Suprapubic skin (tissue), 4 donors: ENCODE results near the gene ERO1B. TPM values are rescaled to one million over a fixed set of nuclear protein-coding genes. Genes with fewer than 3 reads are reported as not detected.
A peak's percentile ranks its signal among the peaks of the same experiment; 100 is the strongest.

Source experiments
- DNase-seq, 2 donors: peaks; one replicate each; pipeline ENCODE4 v3.0.0-alpha.2; 2019; ENCODE audit warnings: low spot score in 2 of 2
- H3K27ac ChIP-seq: fragments of 200-600 bp; sonication (generic); one replicate; pipeline ENCODE4 v1.5.1; 2019
- H3K27me3 ChIP-seq: fragments of 200-600 bp; sonication (generic); one replicate; pipeline ENCODE4 v1.5.1; 2019
- H3K36me3 ChIP-seq: fragments of 200-600 bp; sonication (generic); one replicate; pipeline ENCODE4 v1.5.1; 2019
- H3K4me1 ChIP-seq: fragments of 200-600 bp; sonication (generic); one replicate; pipeline ENCODE4 v1.5.1; 2019
- H3K4me3 ChIP-seq: fragments of 200-600 bp; sonication (generic); one replicate; pipeline ENCODE4 v1.5.1; 2019; ENCODE audit warnings: mild to moderate bottlenecking
- H3K9me3 ChIP-seq: fragments of 200-600 bp; sonication (generic); one replicate; pipeline ENCODE4 v1.5.1; 2019
- EP300 ChIP-seq: sonication (generic); formaldehyde crosslinking; IDR thresholded peaks from one replicate; pipeline ENCODE4 v1.6.1; 2017; ENCODE audit warnings: antibody characterized with exemption
- POLR2A ChIP-seq, 2 donors: fragments of 450-650 bp; IDR thresholded peaks; one replicate each; pipeline ENCODE4 v1.6.1; 2017; ENCODE audit warnings: antibody characterized with exemption in 2 of 2, mild to moderate bottlenecking in 2 of 2, moderate library complexity in 2 of 2
- POLR2AphosphoS5 ChIP-seq, 3 donors: sonication (generic); formaldehyde crosslinking; IDR thresholded peaks; one replicate each; pipeline ENCODE4 v1.6.1; 2017; ENCODE audit warnings: antibody characterized with exemption in 3 of 3
- WGBS: methylation state at CpG from one replicate; pipeline ENCODE4 v1.1.5; 2018; 5-methylcytosine and 5-hydroxymethylcytosine counted together
- total RNA-seq, 4 donors: library from RNA; depleted of rRNA; stranded (reverse); fragments of >200 nt; gene quantifications; one replicate each; pipeline ENCODE4 v1.1.0, GENCODE V29; 2016
- TF ChIP-seq, protein P1 (sequence below), 2 donors: fragments of 200-600 bp in 1 of 2; fragments of 450-650 bp in 1 of 2; sonication (generic) in 1 of 2; IDR thresholded peaks; one replicate each; pipeline ENCODE4 v1.5.1; 2016 to 2019; ENCODE audit warnings: antibody characterized with exemption in 2 of 2, mild to moderate bottlenecking in 1 of 2, moderate library complexity in 1 of 2

ERO1B gene
- total RNA-seq, 4 donors from 2014 or later: 2.9 to 11.7 (median 4.2) TPM

- WGBS: 88% methylated on average over 12 of the region's 12 CpGs
- no peak for DNase-seq
- no peak overlapping the region for H3K27ac ChIP-seq
- TF ChIP-seq POLR2AphosphoS5 (IDR thresholded peaks at IDR 0.05) (no peak), EP300 (no peak), POLR2A (IDR thresholded peaks at IDR 0.05) (no peak)
- TF ChIP-seq, protein P1, sequence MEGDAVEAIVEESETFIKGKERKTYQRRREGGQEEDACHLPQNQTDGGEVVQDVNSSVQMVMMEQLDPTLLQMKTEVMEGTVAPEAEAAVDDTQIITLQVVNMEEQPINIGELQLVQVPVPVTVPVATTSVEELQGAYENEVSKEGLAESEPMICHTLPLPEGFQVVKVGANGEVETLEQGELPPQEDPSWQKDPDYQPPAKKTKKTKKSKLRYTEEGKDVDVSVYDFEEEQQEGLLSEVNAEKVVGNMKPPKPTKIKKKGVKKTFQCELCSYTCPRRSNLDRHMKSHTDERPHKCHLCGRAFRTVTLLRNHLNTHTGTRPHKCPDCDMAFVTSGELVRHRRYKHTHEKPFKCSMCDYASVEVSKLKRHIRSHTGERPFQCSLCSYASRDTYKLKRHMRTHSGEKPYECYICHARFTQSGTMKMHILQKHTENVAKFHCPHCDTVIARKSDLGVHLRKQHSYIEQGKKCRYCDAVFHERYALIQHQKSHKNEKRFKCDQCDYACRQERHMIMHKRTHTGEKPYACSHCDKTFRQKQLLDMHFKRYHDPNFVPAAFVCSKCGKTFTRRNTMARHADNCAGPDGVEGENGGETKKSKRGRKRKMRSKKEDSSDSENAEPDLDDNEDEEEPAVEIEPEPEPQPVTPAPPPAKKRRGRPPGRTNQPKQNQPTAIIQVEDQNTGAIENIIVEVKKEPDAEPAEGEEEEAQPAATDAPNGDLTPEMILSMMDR (IDR thresholded peaks at IDR 0.05): no peak
- H3K4me1 ChIP-seq: peaks cover 4% of the 10 kb centered on the region
- H3K36me3 ChIP-seq: no peaks in the 10 kb centered on the region
- no peak overlapping the region for H3K4me3 ChIP-seq
- peaks cover 5% of the 10 kb centered on the region for H3K27me3 ChIP-seq
- H3K9me3 ChIP-seq: no peaks in the 10 kb centered on the region
Measured at GRCh38 chr1:236287356-236287755, 5.6 kb upstream of the ERO1B start.

DNA sequence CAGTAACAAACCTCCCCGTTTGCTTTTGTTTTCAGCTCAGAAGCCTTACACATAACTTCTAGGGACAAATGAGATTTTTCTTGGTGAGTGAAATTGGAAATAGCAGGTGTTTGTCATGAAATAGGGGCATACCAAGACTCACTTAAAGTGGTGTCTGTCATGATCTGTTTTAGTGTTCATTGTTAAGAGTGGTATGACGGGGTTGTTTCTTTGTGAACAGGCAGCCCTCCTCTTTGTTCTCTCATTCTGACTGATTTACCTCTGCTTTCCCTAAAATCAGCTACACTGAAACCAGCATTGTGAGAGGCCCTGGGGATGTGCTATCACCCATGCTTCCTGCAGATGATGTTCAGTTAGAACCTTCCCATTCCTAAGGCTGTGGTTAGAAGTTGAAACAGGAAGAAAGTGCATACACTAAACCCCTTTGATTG is 2.5 kb upstream of the ERO1B start:
- H3K27me3 ChIP-seq: peaks cover 5% of the 10 kb centered on the region
- no peaks in the 10 kb centered on the region for H3K36me3 ChIP-seq
- no peaks in the 10 kb centered on the region for H3K9me3 ChIP-seq
- 72% methylated on average over 2 of the region's 2 CpGs for WGBS
- H3K4me3 ChIP-seq: no peak overlapping the region
- DNase-seq: no peak
- peaks cover 15% of the 10 kb centered on the region for H3K4me1 ChIP-seq
- TF ChIP-seq POLR2AphosphoS5 (IDR thresholded peaks at IDR 0.05): no peak
- TF ChIP-seq, protein P1 (IDR thresholded peaks at IDR 0.05): no peak
- no peak for TF ChIP-seq POLR2A (IDR thresholded peaks at IDR 0.05)
- no peak for TF ChIP-seq EP300
- H3K27ac ChIP-seq: no peak overlapping the region

DNA sequence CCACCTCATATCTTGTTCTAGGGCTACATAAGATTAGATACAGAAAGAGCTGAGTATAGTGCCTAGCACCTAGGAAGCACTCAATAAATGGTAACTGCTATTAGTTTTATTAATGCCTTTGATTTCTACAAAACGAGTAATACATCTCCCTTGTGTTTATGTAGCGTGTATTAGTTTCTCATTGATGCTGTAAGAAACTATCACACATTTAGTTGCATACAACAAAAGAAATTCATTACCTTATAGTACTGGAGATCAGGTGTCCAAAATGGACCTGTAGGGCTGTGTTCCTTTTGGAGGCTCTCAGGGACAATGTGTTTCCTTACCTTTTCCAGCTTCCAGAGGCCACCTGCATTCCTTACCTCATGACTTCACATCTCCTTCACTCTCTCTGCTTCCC is 961 bp upstream of the ERO1B start:
- WGBS: 59% methylated on average over 2 of the region's 2 CpGs
- H3K9me3 ChIP-seq: no peaks in the 10 kb centered on the region
- H3K4me3 ChIP-seq: peak overlapping the region; percentile 90
- H3K27ac ChIP-seq: no peak overlapping the region
- DNase-seq: no peak
- H3K4me1 ChIP-seq: peaks cover 15% of the 10 kb centered on the region
- H3K36me3 ChIP-seq: no peaks in the 10 kb centered on the region
- TF ChIP-seq POLR2AphosphoS5 (IDR thresholded peaks at IDR 0.05) (no peak), EP300 (no peak), POLR2A (IDR thresholded peaks at IDR 0.05) (no peak)
- TF ChIP-seq, protein P1 (IDR thresholded peaks at IDR 0.05): no peak
- H3K27me3 ChIP-seq: peaks cover 5% of the 10 kb centered on the region

- peak overlapping the region; percentile 90 for H3K4me3 ChIP-seq
- 10% methylated on average over 7 of the region's 7 CpGs for WGBS
- H3K4me1 ChIP-seq: peaks cover 15% of the 10 kb centered on the region
- H3K9me3 ChIP-seq: no peaks in the 10 kb centered on the region
- TF ChIP-seq POLR2A (IDR thresholded peaks at IDR 0.05) (no peak), POLR2AphosphoS5 (IDR thresholded peaks at IDR 0.05) (no peak), EP300 (no peak)
- TF ChIP-seq, protein P1 (IDR thresholded peaks at IDR 0.05): no peak
- H3K27me3 ChIP-seq: peaks cover 2% of the 10 kb centered on the region
- H3K36me3 ChIP-seq: no peaks in the 10 kb centered on the region
- DNase-seq: no peak
- no peak overlapping the region for H3K27ac ChIP-seq
Measured at GRCh38 chr1:236282425-236282716, 613 bp upstream of the ERO1B start.

DNA sequence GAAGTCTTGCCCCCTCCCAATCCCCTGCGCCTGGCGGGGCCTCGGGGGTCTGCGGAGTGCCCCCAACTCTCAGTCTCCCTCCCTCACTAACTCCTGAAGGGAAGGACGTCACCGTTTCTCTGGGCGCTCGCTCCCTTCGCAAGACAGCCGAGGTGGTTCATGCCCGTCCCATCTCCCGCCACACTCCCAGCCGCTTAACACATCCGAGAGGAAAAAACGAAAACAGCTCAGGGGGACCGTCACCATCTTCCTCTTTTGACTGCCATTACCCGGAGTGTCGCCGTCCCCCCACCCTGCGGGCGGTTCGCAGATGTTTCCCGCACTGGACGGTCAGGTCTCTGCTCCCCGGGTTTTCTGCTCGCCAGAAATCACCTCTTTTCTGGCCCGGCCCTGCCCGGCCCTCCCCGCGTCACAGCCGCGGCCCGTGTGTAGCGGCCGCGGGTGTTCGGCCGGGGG is 532 bp downstream of the ERO1B start:
- DNase-seq: peak; percentile 67 to 80
- H3K27ac ChIP-seq: peak overlapping the region; percentile 46

More for the DNA sequence above, 532 bp downstream of the ERO1B start:
- TF ChIP-seq EP300 (no peak), POLR2A (IDR thresholded peaks at IDR 0.05) (no peak), POLR2AphosphoS5 (IDR thresholded peaks at IDR 0.05) (no peak)
- TF ChIP-seq, protein P1 (IDR thresholded peaks at IDR 0.05): no peak
- peaks cover 15% of the 10 kb centered on the region for H3K4me1 ChIP-seq
- 0% methylated on average over 23 of the region's 38 CpGs for WGBS
- no peaks in the 10 kb centered on the region for H3K36me3 ChIP-seq
- H3K27me3 ChIP-seq: no peaks in the 10 kb centered on the region
- no peaks in the 10 kb centered on the region for H3K9me3 ChIP-seq
- H3K4me3 ChIP-seq: peak overlapping the region; percentile 90
